DMS 273 (cell line): Measurements from ENCODE around the gene LRCOL1.

Experiments used
- DNase-seq: peaks from one replicate; lab custom pipeline; 2025; ENCODE audit not compliant: unreplicated experiment; lab: John Stamatoyannopoulos, UW

Gene LRCOL1

DNA sequence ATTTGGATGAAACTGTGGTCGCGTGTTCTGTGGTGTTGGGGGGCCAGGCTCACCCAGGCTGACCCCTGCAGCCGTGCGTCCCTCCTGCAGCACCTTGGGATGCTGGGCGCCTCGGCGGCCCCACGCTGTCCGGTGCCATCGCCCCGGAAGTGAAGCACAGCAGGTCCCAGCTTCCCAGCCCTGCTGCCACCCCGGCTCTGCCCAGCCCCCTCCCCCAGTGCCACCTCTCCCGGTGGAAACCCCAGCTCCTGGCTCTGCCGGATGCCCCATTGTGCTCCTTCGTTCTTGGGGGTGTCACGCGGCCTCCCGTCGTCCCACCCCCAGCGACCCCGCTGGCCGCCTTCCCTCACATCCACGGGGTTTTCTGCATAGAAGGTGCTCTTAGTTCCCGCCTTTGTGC lies 25.2 kb downstream of the LRCOL1 start:
- DNase-seq, result no peak

DNA sequence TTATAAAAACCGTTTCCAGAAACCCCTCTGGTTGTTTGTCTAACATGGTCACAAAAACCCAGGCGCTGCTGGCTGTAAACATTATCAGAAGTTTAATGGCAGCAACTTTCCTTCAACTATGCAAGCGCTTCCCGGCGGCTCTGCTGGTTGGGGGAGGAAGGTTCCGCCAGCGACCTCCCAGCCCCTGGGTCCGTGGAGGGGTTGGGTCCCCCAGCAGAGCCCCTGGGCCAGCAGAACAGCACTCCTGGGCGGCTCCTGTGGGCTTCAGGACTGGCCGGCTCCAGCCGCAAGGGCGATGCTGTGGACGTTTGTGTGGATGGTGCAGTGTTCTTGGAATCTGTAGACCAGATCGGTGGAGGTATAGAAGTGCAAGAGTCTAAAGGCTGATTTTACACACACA lies 26.0 kb downstream of the LRCOL1 start:
- no peak for DNase-seq

DNA sequence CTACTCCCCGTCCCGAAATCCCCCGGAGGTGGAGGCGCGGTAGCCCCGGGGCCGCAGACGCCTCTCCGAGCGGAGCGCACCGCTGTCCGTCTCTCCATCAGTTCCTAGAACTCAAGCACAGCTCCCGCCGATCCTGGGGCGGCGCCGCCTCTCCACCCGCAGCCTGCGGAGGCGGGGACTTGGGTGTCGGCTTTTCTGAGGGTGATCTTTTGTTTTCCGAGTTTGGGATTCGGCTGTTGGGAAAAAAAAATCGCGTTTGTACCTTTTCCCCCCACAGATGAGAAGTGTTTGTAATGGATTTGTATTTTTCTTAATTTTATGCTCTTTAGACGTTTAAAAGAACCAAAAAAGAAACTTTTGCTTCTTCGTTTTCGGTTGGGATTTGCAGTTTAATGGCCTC lies 26.6 kb downstream of the LRCOL1 start:
- DNase-seq, result no peak

DNA sequence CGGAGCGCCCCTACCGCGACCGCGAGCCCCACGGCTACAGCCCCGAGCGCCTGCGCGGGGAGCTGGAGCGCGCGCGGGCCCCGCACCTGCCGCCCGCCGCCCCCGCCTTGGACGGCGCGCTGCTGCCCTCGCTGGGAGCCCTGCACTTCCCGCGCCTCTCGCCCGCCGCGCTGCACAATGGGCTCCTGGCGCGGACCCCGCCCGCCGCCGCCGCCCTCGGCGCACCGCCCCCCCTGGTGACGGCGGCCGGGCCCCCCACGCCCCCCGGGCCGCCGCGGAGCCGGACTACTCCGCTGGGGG lies 27.0 kb downstream of the LRCOL1 start:
- DNase-seq, result no peak

DNA sequence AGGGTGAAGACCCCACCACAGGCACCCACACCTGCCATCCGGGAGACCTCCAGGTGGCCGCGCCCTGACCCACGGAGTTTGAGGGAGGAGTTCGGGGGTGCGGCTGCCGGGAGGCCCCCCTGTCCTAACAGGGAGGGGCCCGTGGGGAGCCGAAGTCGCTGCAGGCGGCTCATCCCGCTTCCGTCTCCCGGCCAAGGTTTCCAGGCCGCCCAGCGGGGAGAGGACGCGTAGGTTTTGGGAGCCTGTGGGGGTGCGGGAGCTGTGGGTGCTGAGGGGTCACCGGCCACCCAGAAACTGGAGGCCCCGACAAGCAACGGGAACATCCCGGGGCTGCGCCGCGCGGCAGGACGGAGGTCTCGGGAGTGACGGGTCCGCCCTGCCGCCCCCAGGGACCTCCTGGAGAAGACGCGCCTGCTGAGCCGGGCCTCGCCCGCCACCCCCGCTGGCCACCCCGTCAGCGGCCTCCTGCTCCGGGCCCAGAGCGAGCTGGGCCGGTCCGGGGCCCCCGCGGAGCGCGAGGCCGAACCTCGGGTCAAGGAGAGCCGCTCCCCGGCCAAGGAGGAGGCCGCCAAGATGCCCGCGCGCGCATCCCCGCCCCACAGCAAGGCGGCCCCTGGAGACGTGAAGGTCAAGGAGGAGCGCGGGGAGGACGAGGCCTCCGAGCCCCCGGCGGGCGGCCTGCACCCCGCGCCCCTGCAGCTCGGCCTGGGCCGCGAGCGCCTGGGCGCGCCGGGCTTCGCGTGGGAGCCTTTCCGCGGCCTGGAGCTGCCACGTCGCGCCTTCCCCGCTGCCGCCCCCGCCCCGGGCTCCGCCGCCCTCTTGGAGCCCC lies 27.6 kb downstream of the LRCOL1 start:
- DNase-seq, result no peak

DNA sequence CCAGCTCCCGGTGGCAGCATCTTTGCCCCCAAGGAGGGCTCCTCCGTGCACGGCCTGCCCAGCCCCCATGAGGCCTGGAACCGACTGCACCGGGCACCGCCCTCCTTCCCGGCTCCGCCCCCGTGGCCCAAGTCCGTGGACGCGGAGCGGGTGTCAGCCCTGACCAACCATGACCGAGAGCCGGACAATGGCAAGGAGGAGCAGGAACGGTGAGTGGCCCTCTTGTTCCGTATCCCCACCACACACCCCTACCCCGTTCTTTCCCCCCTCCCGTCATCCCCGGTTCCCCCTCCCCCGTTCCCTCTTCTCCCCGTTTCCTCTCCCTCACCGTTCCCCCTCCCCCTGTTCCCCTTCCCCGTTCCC lies 28.3 kb downstream of the LRCOL1 start:
- no peak for DNase-seq

DNA sequence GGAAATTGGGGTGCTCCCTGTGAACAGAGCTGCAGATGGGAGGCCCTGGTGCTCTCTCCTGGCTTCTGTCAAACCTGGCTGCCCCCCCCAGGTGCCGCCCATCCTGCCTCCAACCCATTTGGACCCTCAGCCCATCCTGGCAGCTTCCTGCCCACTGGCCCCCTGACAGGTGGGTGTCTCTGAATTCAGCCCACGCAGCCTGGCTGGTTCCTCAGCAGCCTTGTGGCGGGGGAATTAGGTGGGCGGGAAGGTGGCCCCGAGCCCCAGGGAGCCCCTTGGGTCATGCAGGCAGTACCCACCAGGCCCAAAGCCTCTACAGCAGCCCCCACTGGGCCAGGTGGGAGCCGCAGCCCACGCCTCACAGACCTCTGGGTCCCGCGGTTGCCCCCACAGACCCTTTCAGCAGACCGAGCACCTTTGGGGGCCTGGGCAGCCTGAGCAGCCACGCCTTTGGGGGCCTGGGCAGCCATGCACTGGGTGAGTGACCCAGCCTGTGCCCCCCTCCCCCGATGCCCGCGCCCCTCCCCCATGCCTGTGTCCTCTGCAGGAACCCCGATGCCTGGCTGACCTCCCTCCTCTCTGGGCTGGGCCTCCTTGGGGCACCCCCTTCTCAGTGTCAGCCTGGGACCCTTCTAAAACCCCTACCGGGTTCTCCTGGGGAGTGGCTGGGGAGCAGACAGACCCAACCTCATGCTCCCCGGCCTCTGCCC lies 28.9 kb downstream of the LRCOL1 start:
- DNase-seq, result no peak

DNA sequence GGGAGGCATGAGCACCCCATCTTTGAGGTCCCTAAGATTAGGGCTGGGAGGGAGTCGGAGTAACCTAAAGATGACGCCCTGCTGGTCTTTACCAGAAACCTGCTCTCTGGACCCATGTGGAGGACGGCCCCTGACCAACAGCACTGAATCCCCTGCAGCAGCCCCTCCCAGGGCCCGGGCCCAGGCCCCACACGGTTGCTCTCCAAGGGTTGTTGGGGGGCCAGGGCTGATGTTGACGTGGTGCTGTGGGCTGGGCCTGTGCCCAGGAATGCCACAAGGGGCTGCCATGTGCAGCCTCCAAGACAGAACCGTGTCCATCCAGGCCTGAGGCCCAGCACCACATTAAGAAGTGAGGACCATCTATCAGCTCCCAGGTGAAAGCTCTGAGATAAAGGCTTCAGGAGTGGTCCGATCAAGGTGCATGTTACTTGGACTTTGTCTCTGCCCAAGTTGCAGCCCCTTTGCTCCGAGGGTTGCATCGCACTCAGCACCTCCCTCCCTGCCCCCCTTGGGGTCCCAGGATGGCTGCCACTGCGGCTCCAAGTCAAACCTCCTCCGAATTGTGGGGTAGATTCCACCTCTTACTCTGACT lies 29.6 kb downstream of the LRCOL1 start:
- no peak for DNase-seq

DNA sequence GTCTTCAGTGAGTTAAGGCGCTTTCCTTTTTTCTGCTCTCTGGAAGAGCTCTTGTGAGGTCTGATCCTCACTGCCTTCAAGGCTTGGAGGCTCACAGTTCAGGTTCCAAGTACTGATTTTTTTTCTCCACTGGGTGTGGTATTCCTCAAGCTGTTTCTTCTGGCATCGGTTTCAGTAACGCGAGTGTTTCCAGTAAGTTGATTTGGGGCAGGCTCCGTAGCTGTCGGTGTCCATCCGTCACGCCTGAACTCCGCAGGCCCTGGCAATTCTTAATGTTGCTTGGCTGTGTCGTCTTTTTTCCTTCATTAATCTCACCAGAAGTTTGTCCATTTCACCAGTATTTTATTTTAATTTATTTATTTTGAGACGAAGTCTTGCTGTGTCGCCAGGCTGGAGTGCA lies 30.6 kb downstream of the LRCOL1 start:
- DNase-seq, result no peak

DNA sequence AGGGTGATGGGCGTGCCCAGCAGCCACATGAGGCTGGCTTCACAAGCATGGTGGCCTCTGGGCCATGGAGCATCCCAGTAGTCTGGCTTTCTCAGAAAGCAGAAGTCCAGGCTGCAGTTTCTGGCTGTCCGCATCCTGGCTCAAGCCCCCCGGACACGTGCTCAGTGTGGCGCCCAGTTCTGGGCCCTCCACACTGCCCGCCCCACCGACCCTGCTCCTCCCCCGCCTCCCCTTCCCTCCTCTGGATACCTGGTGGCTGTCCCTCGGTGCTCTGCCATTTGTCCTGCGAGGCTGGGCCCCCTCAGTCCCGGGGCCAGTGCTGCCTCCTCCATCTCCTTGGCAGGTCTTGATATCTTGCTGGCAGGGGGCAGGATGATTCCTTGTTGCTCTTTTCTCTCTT lies 31.6 kb downstream of the LRCOL1 start:
- no peak for DNase-seq

DNA sequence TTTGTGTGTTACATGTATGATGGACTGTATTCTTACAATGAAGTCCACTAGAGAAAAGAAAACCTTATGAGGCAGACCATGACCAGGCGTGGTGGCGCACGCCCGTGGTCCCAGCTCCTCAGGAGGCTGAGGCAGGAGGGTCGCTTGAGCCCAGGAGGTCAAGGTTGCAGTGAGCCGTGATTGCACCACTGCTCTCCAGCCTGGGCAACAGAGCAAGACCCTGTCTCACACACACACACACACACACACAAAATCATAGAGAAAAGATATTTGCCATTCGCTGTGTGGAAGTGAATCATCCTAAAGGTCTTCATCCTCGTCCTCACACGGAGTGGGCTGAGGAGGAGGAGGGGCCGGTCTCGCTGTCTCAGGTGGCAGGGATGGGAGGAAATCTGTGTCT lies 32.3 kb downstream of the LRCOL1 start:
- no peak for DNase-seq

DNA sequence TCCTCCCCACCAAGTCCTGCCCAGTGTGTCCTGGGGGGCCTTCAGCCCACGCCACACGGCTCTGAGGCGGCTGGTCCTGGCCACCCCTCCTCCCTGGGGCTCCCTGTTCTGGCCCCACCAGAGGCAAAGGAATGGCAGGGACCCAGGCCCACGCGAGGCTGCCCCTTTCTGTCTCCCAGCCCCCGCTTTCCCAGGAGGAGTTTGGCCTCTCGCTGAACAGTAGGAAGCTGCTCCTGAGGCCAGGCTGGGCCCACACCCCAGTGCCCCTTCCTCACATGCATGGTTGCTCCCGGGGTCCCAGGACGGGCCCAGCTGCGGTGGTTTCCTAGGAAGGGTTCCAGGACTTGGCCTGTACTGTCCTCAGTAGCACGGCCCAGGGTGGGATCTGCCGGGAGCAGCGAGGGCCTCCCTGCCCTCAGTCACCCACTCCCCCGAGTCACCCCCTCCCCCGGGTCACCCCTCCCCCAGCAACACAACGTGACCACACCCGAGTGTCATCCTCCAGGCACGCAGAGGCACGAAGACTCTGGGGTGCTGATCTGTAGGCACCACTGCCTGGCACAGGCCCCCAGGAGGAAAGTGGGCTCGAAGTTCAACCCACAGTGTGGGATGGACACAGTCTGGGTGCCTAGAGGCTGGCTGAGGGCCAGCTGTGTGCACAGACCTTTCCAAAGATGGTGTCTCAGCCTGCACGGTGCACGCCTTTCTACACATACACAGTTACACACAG lies 33.0 kb downstream of the LRCOL1 start:
- no peak for DNase-seq

DNA sequence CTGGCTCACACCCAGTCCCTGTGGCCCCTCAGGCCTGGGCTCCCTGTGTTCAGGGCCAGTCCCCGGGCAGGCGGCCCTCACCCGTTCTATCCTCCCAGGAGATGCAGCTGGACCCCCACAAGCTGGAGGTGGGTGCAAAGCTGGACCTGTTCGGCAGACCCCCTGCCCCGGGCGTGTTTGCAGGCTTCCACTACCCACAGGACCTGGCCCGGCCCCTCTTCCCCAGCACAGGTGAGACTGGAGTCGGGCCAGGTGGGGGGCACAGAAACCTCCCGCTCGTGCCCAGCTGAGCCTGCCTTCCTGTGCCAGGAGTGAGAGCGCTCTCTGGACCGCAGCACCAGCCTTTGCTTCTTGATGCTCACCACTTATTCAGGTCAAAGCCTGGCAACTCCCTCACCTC lies 33.7 kb downstream of the LRCOL1 start:
- no peak for DNase-seq

DNA sequence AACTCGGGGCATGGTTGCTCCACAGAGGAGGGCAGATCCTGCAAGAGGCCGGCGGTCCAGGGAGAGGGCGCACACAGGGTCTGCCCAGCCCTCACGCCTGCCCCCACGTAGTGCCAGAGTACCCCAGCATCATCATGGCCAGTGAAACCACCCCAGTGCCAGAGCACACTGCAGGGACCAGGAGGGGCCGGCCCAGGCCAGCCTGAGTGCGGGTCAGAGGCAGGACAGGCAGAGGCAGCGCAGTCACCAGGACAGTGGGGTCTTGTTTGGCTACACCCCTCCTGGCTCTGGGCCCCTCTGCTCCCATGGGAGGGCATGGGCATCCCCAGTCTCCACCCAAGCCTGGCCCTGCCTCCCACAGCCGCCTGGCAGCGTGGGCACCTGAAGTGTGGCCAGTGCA lies 34.7 kb downstream of the LRCOL1 start:
- DNase-seq, result no peak

DNA sequence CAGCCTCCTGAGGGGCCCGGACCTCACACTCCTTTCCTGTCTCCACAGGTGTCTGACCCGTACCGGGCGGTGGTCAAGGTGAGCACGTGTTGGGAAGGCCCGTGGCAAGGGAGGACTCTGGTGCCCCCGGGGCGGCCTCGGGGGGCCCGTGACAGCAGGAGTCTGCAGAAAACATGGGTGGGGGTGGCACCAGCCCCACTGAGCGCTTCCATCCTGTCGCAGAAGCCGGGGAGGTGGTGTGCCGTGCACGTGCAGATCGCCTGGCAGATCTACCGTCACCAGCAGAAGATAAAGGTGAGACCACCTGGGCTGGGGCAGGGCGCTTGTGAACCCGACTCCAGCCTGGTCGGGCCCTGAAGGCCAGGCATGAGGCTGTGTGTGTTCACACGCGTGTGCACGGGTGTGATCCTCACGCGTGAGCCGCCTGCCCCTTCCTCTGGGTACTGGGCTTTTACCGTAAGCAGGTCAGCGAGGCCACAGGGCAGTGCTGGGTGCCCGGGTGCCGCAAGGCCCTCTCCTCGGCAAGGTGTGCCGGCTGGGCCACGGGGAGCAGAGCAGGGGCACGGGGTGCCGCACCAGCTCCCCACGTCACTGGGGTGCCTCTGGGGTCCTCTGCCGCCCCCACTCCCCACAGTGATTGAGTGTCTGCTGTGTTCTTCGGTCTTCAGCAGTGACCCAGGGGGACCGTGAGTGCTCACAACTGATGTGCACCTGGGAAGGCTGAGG lies 35.9 kb downstream of the LRCOL1 start:
- DNase-seq, result no peak

DNA sequence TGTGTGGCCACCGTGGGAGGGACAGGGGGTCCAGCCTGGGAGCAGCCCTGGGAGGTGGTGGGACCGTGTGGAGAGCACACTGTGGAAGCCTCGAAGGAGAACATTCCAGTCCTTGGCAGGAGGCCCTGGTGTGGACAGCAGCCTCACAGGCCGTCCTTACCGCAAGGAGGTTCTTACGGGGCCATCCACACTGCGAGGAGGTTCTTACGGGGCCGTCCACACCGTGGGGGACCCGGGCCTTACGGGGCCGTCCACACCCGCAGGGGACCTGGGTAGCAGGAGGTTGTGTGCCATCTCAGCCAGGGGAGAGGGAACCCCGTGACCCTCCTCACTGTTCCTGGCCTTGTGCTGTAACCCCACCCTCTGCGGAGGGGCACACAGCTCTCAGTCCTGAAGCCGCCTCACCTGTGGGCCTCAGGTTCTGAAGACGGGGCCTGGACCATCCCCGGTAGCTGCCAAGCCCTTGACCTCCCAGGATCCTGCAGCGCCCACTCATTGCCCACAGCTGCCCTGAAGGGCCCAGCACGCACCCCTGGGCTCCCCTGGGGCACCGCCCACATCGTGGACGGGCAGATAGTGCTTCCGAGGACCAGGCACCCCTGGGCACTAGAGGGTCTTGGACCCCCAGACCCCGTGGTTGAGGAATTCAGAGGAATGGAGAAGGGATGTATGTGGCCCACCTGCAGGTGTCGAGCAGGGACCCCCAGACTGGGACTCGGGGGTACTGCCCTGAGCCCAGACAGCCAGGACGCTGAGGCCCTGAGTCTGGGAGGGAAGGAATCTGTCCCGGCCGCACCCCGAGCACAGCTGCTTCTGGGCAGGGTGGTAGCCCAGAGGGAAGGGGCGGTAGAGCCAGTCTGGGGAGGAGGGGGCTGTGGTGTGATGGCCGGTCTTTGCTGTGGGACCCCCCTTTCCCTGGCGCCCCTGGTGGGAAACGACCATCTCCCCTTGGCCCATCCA lies 37.3 kb downstream of the LRCOL1 start:
- DNase-seq, result no peak

DNA sequence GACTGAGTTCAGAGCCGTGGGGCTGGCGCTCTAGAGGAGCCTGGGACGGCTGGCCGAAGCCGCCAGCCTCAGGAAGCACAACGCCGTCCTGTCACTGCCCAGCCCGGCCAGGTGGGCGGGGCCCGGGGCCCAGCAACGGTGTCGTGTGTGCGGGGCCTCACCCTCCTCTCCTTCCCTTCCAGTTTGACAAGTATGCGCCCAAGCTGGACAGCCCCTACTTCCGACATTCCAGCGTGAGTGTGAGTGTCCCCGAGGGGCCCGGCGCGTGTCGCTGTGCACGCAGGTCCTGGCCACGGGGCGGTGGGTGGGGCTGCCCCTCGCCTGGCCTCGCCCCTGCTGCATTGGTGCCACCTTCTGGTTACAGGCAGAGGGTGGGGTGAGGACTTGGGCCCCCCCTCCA lies 38.3 kb downstream of the LRCOL1 start:
- no peak for DNase-seq

DNA sequence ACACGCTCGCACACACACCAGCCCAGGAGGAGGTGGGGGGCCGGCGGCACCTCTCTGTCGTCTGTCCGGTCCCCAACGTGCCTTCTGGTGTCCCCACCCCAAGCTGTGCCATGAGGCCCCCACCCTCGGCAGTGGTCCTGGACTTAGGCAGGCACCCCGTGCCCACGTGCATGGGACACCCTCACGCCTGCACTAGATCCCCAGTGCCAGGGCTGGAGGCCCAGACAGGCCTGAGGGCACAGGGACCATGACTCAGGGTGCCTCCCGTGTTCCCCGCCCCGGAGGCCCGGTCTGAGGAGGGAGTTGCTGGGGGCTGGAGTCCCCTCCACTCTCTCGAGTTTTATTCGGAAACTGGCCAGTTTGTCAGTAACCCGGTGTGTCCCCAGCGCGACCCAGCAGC lies 38.8 kb downstream of the LRCOL1 start:
- no peak for DNase-seq

DNA sequence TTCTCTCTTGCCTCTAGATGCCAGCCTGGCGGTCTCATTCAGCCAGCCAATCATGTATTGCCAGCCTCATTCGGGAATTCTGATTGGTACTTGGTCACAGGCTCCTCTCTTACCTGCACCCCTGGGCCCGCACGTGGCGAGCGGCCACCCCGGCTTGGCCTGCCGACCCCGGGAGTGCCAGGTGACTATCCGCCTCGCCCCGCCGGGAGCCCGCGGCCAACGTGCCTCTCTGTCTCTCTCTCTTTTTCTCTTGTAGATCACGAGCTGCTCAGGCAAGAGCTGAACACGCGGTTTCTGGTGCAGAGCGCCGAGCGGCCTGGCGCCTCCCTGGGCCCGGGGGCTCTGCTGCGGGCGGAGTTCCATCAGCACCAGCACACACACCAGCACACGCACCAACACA lies 39.3 kb downstream of the LRCOL1 start:
- no peak for DNase-seq

DNA sequence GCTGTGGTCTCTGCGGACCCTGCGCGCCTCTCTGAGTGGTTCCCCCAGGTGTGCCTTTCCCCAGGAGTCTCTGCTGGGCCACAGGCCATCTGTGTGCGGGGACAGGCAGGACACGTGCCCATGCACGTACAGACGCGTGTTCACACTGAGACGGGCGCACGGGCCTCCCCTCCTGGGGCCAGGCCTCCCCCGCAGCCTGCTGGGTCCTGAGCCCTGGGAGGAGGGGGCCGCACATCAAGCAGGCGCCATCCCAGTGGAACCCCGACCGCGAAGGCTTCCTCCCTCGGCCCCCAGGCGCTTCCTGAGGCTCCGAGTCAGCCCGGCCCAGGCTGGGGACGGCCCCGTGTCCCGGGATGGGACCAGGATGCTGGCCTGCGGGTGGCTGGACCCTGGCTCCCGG lies 39.7 kb downstream of the LRCOL1 start:
- DNase-seq, result no peak
